HEK293 (cell line): ENCODE results near the gene ZNF718.

Experiments used
- FEZF1 ChIP-seq: fragments of 450-650 bp; formaldehyde crosslinking; IDR thresholded peaks from 2 replicates; pipeline ENCODE4 v1.5.1; 2016; ENCODE audit warnings: missing biosample characterization, missing genetic modification characterization
- GLIS2 ChIP-seq: fragments of 450-650 bp; formaldehyde crosslinking; IDR thresholded peaks from 2 replicates; pipeline ENCODE4 v1.5.1; 2016; ENCODE audit warnings: missing biosample characterization, missing genetic modification characterization
- HOXC10 ChIP-seq: sonication (generic); formaldehyde crosslinking; IDR thresholded peaks from 2 replicates; pipeline ENCODE4 v1.8.1; 2023; ENCODE audit warnings: mild to moderate bottlenecking, missing genetic modification reagents
- KLF10 ChIP-seq: fragments of 450-650 bp; IDR thresholded peaks from 2 replicates; pipeline ENCODE4 v1.5.1; 2018; ENCODE audit warnings: missing biosample characterization, mild to moderate bottlenecking, missing genetic modification characterization
- OSR2 ChIP-seq: fragments of 450-650 bp; formaldehyde crosslinking; IDR thresholded peaks from 2 replicates; pipeline ENCODE4 v1.5.1; 2016; ENCODE audit warnings: missing biosample characterization, missing genetic modification characterization
- PRDM6 ChIP-seq: fragments of 450-650 bp; formaldehyde crosslinking; IDR thresholded peaks from 2 replicates; pipeline ENCODE4 v1.5.1; 2017; ENCODE audit warnings: missing biosample characterization, missing genetic modification characterization
- SETDB1 ChIP-seq: IDR thresholded peaks from one replicate; pipeline ENCODE4 v1.6.1; 2017; ENCODE audit warnings: mild to moderate bottlenecking, low read length, moderate library complexity, mixed read lengths; ENCODE audit not compliant: insufficient read length
- SP3 ChIP-seq: fragments of 450-650 bp; formaldehyde crosslinking; IDR thresholded peaks from 2 replicates; pipeline ENCODE4 v1.5.1; 2016; ENCODE audit warnings: missing biosample characterization, missing genetic modification characterization
- YY1 ChIP-seq: fragments of 450-650 bp; formaldehyde crosslinking; IDR thresholded peaks from 2 replicates; pipeline ENCODE4 v1.5.1; 2018; ENCODE audit warnings: missing biosample characterization, missing genetic modification characterization
- YY2 ChIP-seq: fragments of 450-650 bp; formaldehyde crosslinking; IDR thresholded peaks from 2 replicates; pipeline ENCODE4 v1.5.1; 2016; ENCODE audit warnings: missing biosample characterization, missing genetic modification characterization
- ZBTB20 ChIP-seq: fragments of 450-650 bp; formaldehyde crosslinking; IDR thresholded peaks from 2 replicates; pipeline ENCODE4 v1.5.1; 2016; ENCODE audit warnings: missing biosample characterization, missing genetic modification characterization
- ZBTB26 ChIP-seq: fragments of 450-650 bp; formaldehyde crosslinking; optimal IDR thresholded peaks from 2 replicates; pipeline ENCODE3; 2016; ENCODE audit warnings: missing biosample characterization, mild to moderate bottlenecking, missing genetic modification characterization
- ZFP41 ChIP-seq: fragments of 450-650 bp; formaldehyde crosslinking; IDR thresholded peaks from 2 replicates; pipeline ENCODE4 v1.5.1; 2016; ENCODE audit warnings: missing biosample characterization, missing genetic modification characterization, borderline replicate concordance
- ZNF10 ChIP-seq: fragments of 450-650 bp; formaldehyde crosslinking; IDR thresholded peaks from 2 replicates; pipeline ENCODE4 v1.5.1; 2017; ENCODE audit warnings: missing biosample characterization, missing genetic modification characterization
- ZNF112 ChIP-seq: fragments of 450-650 bp; formaldehyde crosslinking; IDR thresholded peaks from 2 replicates; pipeline ENCODE4 v1.5.0; 2017; ENCODE audit warnings: missing biosample characterization, missing genetic modification characterization
- ZNF138 ChIP-seq: fragments of 450-650 bp; formaldehyde crosslinking; IDR thresholded peaks from 2 replicates; pipeline ENCODE4 v1.5.1; 2016; ENCODE audit warnings: missing biosample characterization, missing genetic modification characterization, borderline replicate concordance
- ZNF2 ChIP-seq: fragments of 450-650 bp; formaldehyde crosslinking; IDR thresholded peaks from 2 replicates; pipeline ENCODE4 v1.5.1; 2016; ENCODE audit warnings: missing biosample characterization, missing genetic modification characterization
- ZNF202 ChIP-seq: fragments of 450-650 bp; formaldehyde crosslinking; IDR thresholded peaks from 2 replicates; pipeline ENCODE4 v1.5.1; 2016; ENCODE audit warnings: missing biosample characterization, missing genetic modification characterization, borderline replicate concordance
- ZNF341 ChIP-seq: fragments of 450-650 bp; formaldehyde crosslinking; IDR thresholded peaks from 2 replicates; pipeline ENCODE4; 2016; ENCODE audit warnings: low read depth, missing biosample characterization, missing genetic modification characterization
- ZNF350 ChIP-seq: fragments of 450-650 bp; formaldehyde crosslinking; IDR thresholded peaks from 2 replicates; pipeline ENCODE4 v1.5.0; 2017; ENCODE audit warnings: missing biosample characterization, mild to moderate bottlenecking, missing genetic modification characterization
- ZNF366 ChIP-seq: fragments of 450-650 bp; formaldehyde crosslinking; conservative IDR thresholded peaks from 2 replicates; pipeline ENCODE4 v1.5.1; 2016; ENCODE audit warnings: missing biosample characterization, missing genetic modification characterization
- ZNF561 ChIP-seq: fragments of 450-650 bp; IDR thresholded peaks from 2 replicates; pipeline ENCODE4 v1.5.1; 2018; ENCODE audit warnings: missing biosample characterization, missing genetic modification characterization, borderline replicate concordance
- ZNF610 ChIP-seq: fragments of 450-650 bp; formaldehyde crosslinking; IDR thresholded peaks from 2 replicates; pipeline ENCODE4 v1.5.1; 2016; ENCODE audit warnings: missing biosample characterization, missing genetic modification characterization, borderline replicate concordance
- ZNF664 ChIP-seq: fragments of 450-650 bp; formaldehyde crosslinking; IDR thresholded peaks from 2 replicates; pipeline ENCODE4 v1.5.1; 2016; ENCODE audit warnings: missing biosample characterization, missing genetic modification characterization
- ZNF785 ChIP-seq: fragments of 450-650 bp; formaldehyde crosslinking; IDR thresholded peaks from 2 replicates; pipeline ENCODE4 v1.5.1; 2016; ENCODE audit warnings: missing biosample characterization, missing genetic modification characterization
- ZNF837 ChIP-seq: fragments of 450-650 bp; formaldehyde crosslinking; IDR thresholded peaks from 2 replicates; pipeline ENCODE4 v1.5.1; 2016; ENCODE audit warnings: missing biosample characterization, missing genetic modification characterization
- TF ChIP-seq, protein P1 (sequence below): fragments of 450-650 bp; formaldehyde crosslinking; IDR thresholded peaks from 2 replicates; pipeline ENCODE4 v1.5.1; 2016; ENCODE audit warnings: missing biosample characterization, missing genetic modification characterization
- TF ChIP-seq, protein P2 (sequence below): fragments of 450-650 bp; formaldehyde crosslinking; IDR thresholded peaks from 2 replicates; pipeline ENCODE4 v1.5.1; 2016; ENCODE audit warnings: missing biosample characterization, missing genetic modification characterization
- TF ChIP-seq, protein P3 (sequence below): fragments of 450-650 bp; formaldehyde crosslinking; IDR thresholded peaks from 2 replicates; pipeline ENCODE4 v1.5.1; 2016; ENCODE audit warnings: missing biosample characterization, missing genetic modification characterization

Gene ZNF718

GRCh38 chr4:124275-125081, at the start of gene ZNF718 (continued):
- TF ChIP-seq KLF10 = peak; percentile 35; the same call in 1 of the 2 replicates
- peak; percentile 75; the same call in 1 of the 2 replicates for TF ChIP-seq ZNF561
- TF ChIP-seq PRDM6 (tag by site-specific recombination) = no peak
- peak; percentile 34; the same call in 1 of the 2 replicates for TF ChIP-seq GLIS2 (tag by site-specific recombination)
- TF ChIP-seq ZBTB20 (tag by site-specific recombination) = peak; percentile 42; the same call in 1 of the 2 replicates
- TF ChIP-seq OSR2 = no peak
- peak; percentile 76 for TF ChIP-seq FEZF1 (tag by site-specific recombination)
- TF ChIP-seq, protein P1, sequence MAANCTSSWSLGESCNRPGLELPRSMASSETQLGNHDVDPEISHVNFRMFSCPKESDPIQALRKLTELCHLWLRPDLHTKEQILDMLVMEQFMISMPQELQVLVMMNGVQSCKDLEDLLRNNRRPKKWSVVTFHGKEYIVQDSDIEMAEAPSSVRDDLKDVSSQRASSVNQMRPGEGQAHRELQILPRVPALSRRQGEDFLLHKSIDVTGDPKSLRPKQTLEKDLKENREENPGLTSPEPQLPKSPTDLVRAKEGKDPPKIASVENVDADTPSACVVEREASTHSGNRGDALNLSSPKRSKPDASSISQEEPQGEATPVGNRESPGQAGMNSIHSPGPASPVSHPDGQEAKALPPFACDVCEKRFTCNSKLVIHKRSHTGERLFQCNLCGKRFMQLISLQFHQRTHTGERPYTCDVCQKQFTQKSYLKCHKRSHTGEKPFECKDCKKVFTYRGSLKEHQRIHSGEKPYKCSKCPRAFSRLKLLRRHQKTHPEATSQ (tag by site-specific recombination) = 0 out of 2 replicates have a peak, but pooled peaks have one; percentile 17
- peak; percentile 76 for TF ChIP-seq SP3 (tag by site-specific recombination)
- TF ChIP-seq ZNF10 (tag by site-specific recombination) = no peak
- no peak for TF ChIP-seq ZNF138 (tag by site-specific recombination)
- TF ChIP-seq ZNF2 (tag by site-specific recombination) = peak; percentile 69
- TF ChIP-seq ZNF350 (tag by site-specific recombination) = peak; percentile 96
- TF ChIP-seq ZNF664 (tag by site-specific recombination) = no peak
- no peak for TF ChIP-seq ZFP41 (tag by site-specific recombination)
- TF ChIP-seq, protein P2, sequence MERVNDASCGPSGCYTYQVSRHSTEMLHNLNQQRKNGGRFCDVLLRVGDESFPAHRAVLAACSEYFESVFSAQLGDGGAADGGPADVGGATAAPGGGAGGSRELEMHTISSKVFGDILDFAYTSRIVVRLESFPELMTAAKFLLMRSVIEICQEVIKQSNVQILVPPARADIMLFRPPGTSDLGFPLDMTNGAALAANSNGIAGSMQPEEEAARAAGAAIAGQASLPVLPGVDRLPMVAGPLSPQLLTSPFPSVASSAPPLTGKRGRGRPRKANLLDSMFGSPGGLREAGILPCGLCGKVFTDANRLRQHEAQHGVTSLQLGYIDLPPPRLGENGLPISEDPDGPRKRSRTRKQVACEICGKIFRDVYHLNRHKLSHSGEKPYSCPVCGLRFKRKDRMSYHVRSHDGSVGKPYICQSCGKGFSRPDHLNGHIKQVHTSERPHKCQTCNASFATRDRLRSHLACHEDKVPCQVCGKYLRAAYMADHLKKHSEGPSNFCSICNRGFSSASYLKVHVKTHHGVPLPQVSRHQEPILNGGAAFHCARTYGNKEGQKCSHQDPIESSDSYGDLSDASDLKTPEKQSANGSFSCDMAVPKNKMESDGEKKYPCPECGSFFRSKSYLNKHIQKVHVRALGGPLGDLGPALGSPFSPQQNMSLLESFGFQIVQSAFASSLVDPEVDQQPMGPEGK (tag by site-specific recombination) = 0 out of 2 replicates have a peak, but pooled peaks have one; percentile 9
- TF ChIP-seq ZNF341 (tag by site-specific recombination) = peak; percentile 85
- TF ChIP-seq, protein P3, sequence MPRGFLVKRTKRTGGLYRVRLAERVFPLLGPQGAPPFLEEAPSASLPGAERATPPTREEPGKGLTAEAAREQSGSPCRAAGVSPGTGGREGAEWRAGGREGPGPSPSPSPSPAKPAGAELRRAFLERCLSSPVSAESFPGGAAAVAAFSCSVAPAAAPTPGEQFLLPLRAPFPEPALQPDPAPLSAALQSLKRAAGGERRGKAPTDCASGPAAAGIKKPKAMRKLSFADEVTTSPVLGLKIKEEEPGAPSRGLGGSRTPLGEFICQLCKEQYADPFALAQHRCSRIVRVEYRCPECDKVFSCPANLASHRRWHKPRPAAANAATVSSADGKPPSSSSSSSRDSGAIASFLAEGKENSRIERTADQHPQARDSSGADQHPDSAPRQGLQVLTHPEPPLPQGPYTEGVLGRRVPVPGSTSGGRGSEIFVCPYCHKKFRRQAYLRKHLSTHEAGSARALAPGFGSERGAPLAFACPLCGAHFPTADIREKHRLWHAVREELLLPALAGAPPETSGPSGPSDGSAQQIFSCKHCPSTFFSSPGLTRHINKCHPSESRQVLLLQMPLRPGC (tag by site-specific recombination) = peak; percentile 21; the same call in 1 of the 2 replicates
- peak; percentile 84 for TF ChIP-seq YY1 (tag by site-specific recombination)
- TF ChIP-seq SETDB1 = peak; percentile 48
- no peak for TF ChIP-seq HOXC10
- no peak for TF ChIP-seq ZNF837 (tag by site-specific recombination)
- TF ChIP-seq ZNF610 (tag by site-specific recombination) = peak; percentile 59; the same call in 1 of the 2 replicates
- TF ChIP-seq ZNF202 (tag by site-specific recombination) = no peak
- TF ChIP-seq ZNF785 = no peak
- TF ChIP-seq ZBTB26 (tag by site-specific recombination) = peak; percentile 50
- peak; percentile 77 for TF ChIP-seq YY2
- no peak for TF ChIP-seq ZNF112 (tag by site-specific recombination)
- TF ChIP-seq ZNF366 (tag by site-specific recombination) = no peak
- TF ChIP-seq, all 188 proteins: peak for 35
